Measurements from ENCODE around the gene ADPRS.

Gene ADPRS

DNA sequence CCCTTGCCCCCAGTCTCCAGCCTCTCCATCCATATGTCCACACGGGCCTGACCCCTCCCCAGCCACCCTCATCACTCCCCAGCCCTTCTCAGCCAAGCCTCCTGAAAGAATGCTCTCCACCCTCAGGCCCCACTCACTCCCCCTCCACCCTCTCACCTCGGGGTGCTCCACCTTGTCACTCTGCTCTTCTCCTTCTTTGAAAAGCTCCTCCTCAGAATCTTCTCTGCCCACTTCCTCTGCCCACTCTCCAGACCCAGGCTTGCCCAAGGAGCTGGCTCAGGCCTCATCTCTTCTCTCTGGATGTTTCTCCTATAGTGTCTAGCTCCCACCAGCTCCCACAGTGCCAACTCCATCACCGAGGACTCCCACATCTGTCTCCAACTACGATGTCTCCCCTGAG is 22.5 kb downstream of the ADPRS start:
- TF ChIP-seq, protein P1, sequence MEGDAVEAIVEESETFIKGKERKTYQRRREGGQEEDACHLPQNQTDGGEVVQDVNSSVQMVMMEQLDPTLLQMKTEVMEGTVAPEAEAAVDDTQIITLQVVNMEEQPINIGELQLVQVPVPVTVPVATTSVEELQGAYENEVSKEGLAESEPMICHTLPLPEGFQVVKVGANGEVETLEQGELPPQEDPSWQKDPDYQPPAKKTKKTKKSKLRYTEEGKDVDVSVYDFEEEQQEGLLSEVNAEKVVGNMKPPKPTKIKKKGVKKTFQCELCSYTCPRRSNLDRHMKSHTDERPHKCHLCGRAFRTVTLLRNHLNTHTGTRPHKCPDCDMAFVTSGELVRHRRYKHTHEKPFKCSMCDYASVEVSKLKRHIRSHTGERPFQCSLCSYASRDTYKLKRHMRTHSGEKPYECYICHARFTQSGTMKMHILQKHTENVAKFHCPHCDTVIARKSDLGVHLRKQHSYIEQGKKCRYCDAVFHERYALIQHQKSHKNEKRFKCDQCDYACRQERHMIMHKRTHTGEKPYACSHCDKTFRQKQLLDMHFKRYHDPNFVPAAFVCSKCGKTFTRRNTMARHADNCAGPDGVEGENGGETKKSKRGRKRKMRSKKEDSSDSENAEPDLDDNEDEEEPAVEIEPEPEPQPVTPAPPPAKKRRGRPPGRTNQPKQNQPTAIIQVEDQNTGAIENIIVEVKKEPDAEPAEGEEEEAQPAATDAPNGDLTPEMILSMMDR (IDR thresholded peaks at IDR 0.05; ENCODE audit: low read depth, low read length): no peak
- no peak overlapping the region for H3K4me3 ChIP-seq (ENCODE audit: low read depth, low read length)

DNA sequence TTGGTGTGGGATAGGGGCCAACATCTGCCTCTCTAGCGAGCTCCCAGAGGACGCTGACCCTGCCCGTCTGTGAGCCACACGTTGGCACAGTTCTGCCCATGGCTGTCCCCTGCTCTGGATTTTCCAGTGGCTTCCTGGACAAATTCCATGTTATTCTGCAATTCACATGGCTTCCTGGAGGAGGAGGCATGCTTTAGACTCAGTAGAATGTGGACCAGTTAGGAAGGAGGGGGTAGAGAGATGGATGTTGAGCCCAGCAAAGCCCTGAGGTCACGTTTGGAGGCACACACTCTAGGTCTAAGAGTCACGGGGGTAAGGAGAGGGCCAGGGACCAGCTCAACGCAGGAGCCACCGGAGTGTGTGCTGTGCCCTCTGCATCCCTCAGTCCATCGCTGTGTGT is 24.1 kb downstream of the ADPRS start:
- TF ChIP-seq, protein P1 (IDR thresholded peaks at IDR 0.05; ENCODE audit: low read depth, low read length): no peak
- H3K4me3 ChIP-seq (ENCODE audit: low read depth, low read length): no peak overlapping the region

DNA sequence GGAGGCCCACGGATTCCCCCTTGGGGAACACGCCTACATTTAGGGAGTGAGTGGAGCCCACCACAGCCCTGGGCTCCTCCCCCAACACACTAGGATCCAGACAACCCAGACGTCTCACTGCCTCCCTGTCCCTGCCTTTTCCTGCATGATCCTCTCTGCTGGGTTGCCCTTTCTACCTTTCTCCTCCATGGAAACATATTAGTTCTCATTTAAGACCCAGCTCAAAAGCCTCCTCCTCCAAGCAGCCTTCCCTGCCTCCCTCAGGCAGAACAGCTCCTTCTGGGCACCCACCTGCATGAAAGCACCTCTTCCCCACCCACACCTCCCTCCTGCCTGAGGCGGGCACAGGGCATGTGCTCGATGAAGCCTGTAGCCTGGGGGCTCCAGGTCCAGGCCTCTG is 25.7 kb downstream of the ADPRS start:
- no peak overlapping the region for H3K4me3 ChIP-seq (ENCODE audit: low read depth, low read length)
- TF ChIP-seq, protein P1 (IDR thresholded peaks at IDR 0.05; ENCODE audit: low read depth, low read length): no peak

DNA sequence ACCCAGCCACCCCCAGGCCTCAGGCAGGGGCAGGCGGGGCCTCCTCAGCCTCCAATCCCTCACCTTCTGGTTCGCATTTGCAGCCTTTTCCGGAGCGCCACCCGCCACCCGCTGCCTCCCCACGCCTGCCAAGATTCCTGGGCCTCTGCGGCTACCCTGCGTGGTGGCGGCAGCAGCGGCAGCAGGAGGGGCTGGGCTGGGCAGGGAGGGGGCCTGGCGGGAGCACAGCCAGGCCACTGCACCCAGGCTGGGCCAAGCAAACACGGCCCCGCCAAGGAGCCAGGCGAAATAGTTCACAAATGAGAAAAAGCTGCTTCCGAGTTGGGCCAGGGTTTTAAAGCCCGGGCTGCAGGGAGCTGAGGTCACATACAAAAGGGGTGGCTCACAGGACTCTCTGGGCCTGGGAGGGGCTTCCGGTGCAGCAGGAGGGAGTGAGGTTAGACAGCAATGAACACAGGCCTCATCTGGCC is 26.5 kb downstream of the ADPRS start:
- no peak overlapping the region for H3K4me3 ChIP-seq (ENCODE audit: low read depth, low read length)
- TF ChIP-seq, protein P1 (IDR thresholded peaks at IDR 0.05; ENCODE audit: low read depth, low read length): no peak

DNA sequence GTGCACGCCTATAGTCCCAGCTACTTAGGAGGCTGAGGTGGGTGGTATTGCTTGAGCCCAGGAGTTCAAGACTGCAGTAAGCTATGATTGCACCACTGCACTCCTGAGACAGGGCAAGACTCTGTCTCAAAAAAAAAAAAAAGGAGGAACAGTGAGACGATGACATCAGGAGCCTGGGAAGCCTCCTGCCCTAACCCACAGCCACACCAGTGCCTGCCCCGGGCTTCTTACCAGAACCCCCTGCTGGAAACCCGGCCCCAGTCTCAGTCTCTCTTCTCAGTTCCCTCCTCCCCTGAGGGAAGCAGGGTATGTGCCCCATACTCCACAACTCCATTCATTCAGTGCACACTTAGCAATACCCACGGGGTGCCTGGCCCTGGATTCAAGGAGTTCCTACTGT is 27.2 kb downstream of the ADPRS start:
- no peak overlapping the region for H3K4me3 ChIP-seq (ENCODE audit: low read depth, low read length)
- TF ChIP-seq, protein P1 (IDR thresholded peaks at IDR 0.05; ENCODE audit: low read depth, low read length): no peak

DNA sequence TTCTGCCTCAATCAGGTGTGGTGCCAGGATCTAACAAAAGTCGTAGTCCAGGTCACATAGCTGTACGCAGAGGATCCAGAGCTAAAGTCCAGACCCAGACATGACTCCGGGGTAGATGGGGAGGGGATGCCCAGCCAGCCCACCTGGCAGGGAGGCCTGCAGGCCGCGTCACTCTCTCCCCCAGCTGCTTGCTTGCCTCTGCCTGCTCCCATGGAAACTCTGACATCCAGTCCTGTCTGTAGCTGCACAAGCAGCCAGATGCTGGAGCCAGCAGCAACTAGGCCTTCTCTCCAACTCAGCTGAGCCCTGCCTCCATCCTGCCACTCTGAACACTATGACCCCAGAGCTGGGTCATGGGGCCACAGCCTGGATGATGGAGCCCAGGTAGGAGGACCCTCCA is 28.2 kb downstream of the ADPRS start:
- H3K4me3 ChIP-seq (ENCODE audit: low read depth, low read length): no peak overlapping the region
- TF ChIP-seq, protein P1 (IDR thresholded peaks at IDR 0.05; ENCODE audit: low read depth, low read length): no peak

DNA sequence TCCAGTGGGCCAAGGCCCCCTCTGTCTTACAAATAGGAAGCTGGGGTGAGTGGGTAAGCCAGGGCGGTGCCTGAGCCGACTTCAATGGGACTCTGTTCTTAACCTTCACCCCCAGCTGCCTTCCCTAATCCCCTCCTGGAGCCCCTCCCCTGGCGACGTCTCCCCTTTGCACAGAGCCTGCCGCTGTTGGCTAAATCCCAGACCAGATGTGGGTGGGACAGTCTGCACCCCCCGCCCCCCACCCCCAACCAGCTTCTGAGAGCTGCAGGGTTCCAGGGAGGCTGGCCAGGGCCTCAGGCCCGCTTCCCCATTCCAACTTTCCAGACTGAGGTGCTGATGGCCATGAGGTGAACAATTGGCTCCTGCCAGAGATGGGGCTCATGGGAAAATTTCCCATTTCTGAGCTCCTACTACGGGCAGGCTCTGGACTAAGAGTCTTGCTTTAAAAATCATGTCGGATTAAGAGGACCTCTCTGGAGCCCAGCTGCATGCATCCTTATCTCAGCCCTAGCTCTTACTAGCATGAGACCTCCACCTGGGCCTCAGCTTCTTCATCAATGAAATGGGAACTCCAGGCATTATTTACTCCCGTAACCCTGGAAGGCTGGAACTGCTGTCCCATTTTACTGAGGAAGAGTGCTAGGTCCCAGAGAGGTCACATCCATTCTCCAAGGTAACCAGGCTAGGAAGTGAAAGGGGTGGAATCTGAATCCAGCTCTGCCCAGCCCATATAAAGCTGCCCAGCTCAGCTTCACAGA is 29.9 kb downstream of the ADPRS start:
- TF ChIP-seq, protein P1 (IDR thresholded peaks at IDR 0.05; ENCODE audit: low read depth, low read length): no peak
- no peak overlapping the region for H3K4me3 ChIP-seq (ENCODE audit: low read depth, low read length)

Measured in WI38 (cell line).